T-helper 1 cell (primary cell): Measurements from ENCODE around the gene DGCR6L.
"Not testable (repeated sequence)": the region's sequence is repeated elsewhere in the genome, so short reads cannot be mapped to it uniquely, and the experiment has no call there.

Experiments used
- DNase-seq, 5 donors: peaks; one replicate each; pipeline ENCODE4 v3.0.0-alpha.2; 2012 to 2020

Gene DGCR6L

GRCh38 chr22:20324139-20324516 is 4.3 kb upstream of the DGCR6L start:
- peak in 1 of 5 donors; percentile 75 for DNase-seq

- DNase-seq, result peak in 1 of 5 donors; percentile 0
These were observed 1.8 kb upstream of the DGCR6L start for GRCh38 chr22:20321552-20322211.

- not testable (repeated sequence) for DNase-seq
These were observed 1.0 kb upstream of the DGCR6L start for GRCh38 chr22:20320659-20321551.

- DNase-seq, result peak in 1 of 5 donors; percentile 11
These were observed 667 bp downstream of the DGCR6L start for GRCh38 chr22:20319041-20319744.

- DNase-seq, result not testable (repeated sequence)
These were observed 1.7 kb downstream of the DGCR6L start for GRCh38 chr22:20318043-20318688.

- peak in 2 of 5 donors; percentile 23 to 31 for DNase-seq
These were observed 2.3 kb downstream of the DGCR6L start for GRCh38 chr22:20317402-20318042.

- no peak for DNase-seq
These were observed 2.9 kb downstream of the DGCR6L start for GRCh38 chr22:20316844-20317401.

GRCh38 chr22:20316217-20316843 is 3.5 kb downstream of the DGCR6L start:
- DNase-seq, result no peak

- no peak for DNase-seq
These were observed 4.3 kb downstream of the DGCR6L start for GRCh38 chr22:20315337-20316216.

- DNase-seq, result not testable (repeated sequence)
These were observed 5.0 kb downstream of the DGCR6L start for GRCh38 chr22:20314741-20315336.

GRCh38 chr22:20314206-20314605 is 5.7 kb downstream of the DGCR6L start:
- not testable (repeated sequence) for DNase-seq

GRCh38 chr22:20313306-20314077 is 6.4 kb downstream of the DGCR6L start:
- DNase-seq, result not testable (repeated sequence)

- DNase-seq, result no peak
These were observed 7.3 kb downstream of the DGCR6L start for GRCh38 chr22:20312396-20313191.

- not testable (repeated sequence) for DNase-seq
These were observed 8.4 kb downstream of the DGCR6L start for GRCh38 chr22:20311249-20312062.

- not testable (repeated sequence) for DNase-seq
These were observed 9.1 kb downstream of the DGCR6L start for GRCh38 chr22:20310773-20311172.

GRCh38 chr22:20310180-20310579 is 9.7 kb downstream of the DGCR6L start:
- DNase-seq, result not testable (repeated sequence)
